Measurements from ENCODE around the gene TNFRSF9. TPM values are rescaled to one million over a fixed set of nuclear protein-coding genes. Genes with fewer than 3 reads are reported as not detected.
"Not testable (repeated sequence)": the region's sequence is repeated elsewhere in the genome, so short reads cannot be mapped to it uniquely, and the experiment has no call there.

TNFRSF9 gene
- total RNA-seq, 1 donor from 2014 or later: 2.0 TPM

GRCh38 chr1:7921796-7922195 is 18.8 kb downstream of the TNFRSF9 start:
- TF ChIP-seq CTCF (IDR thresholded peaks at IDR 0.05; ENCODE audit: unreplicated experiment): no peak
- no peaks in the 10 kb centered on the region for H3K9me3 Mint-ChIP-seq
- no peaks in the 10 kb centered on the region for H3K36me3 Mint-ChIP-seq
- H3K27ac Mint-ChIP-seq: no peak overlapping the region
- H3K4me3 Mint-ChIP-seq: no peak overlapping the region
- no peak for DNase-seq (ENCODE audit: low spot score in 2 of 2, unreplicated experiment in 2 of 2)
- H3K27me3 Mint-ChIP-seq (ENCODE audit: low read depth): peaks cover 6% of the 10 kb centered on the region
- no peaks in the 10 kb centered on the region for H3K4me1 Mint-ChIP-seq

- Mint-ChIP-seq H3K36me3 (no peaks in the 10 kb centered on the region), H3K4me1 (no peaks in the 10 kb centered on the region), H3K27me3 (ENCODE audit: low read depth) (peaks cover 1% of the 10 kb centered on the region), H3K27ac (no peak overlapping the region), H3K9me3 (no peaks in the 10 kb centered on the region), H3K4me3 (no peak overlapping the region)
- no peak for TF ChIP-seq CTCF (IDR thresholded peaks at IDR 0.05; ENCODE audit: unreplicated experiment)
- no peak for DNase-seq (ENCODE audit: low spot score in 2 of 2, unreplicated experiment in 2 of 2)
Observed at GRCh38 chr1:7919880-7920279, 20.8 kb downstream of the TNFRSF9 start.

DNA sequence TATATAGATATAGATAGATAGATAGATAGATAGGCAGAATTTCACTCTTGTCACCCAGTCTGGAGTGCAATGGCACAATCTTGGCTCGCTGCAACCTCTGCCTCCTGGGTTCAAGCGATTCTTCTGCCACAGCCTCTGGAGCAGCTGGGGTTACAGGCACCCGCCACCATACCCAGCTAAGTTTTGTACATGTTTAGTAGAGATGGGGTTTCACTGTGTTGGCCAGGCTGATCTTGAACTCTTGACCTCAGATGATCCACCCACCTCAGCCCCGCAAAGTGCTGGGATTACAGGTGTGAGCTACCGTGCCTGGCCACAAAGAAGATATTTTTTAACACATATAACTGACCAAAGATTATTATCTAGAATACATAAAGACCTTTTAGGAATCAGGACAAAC is 22.7 kb downstream of the TNFRSF9 start:
- H3K4me1 Mint-ChIP-seq; H3K4me3 Mint-ChIP-seq; DNase-seq (ENCODE audit: low spot score in 2 of 2, unreplicated experiment in 2 of 2); H3K27ac Mint-ChIP-seq; H3K36me3 Mint-ChIP-seq; H3K9me3 Mint-ChIP-seq: not testable (repeated sequence)
- peaks cover 13% of the 10 kb centered on the region for H3K27me3 Mint-ChIP-seq (ENCODE audit: low read depth)

GRCh38 chr1:7916501-7916830 is 24.2 kb downstream of the TNFRSF9 start:
- Mint-ChIP-seq H3K27me3 (ENCODE audit: low read depth) (peaks cover 17% of the 10 kb centered on the region), H3K9me3 (no peaks in the 10 kb centered on the region), H3K36me3 (no peaks in the 10 kb centered on the region), H3K4me3 (no peak overlapping the region), H3K27ac (no peak overlapping the region), H3K4me1 (peaks cover 4% of the 10 kb centered on the region)
- no peak for DNase-seq (ENCODE audit: low spot score in 2 of 2, unreplicated experiment in 2 of 2)
- no peak for TF ChIP-seq CTCF (IDR thresholded peaks at IDR 0.05; ENCODE audit: unreplicated experiment)

DNA sequence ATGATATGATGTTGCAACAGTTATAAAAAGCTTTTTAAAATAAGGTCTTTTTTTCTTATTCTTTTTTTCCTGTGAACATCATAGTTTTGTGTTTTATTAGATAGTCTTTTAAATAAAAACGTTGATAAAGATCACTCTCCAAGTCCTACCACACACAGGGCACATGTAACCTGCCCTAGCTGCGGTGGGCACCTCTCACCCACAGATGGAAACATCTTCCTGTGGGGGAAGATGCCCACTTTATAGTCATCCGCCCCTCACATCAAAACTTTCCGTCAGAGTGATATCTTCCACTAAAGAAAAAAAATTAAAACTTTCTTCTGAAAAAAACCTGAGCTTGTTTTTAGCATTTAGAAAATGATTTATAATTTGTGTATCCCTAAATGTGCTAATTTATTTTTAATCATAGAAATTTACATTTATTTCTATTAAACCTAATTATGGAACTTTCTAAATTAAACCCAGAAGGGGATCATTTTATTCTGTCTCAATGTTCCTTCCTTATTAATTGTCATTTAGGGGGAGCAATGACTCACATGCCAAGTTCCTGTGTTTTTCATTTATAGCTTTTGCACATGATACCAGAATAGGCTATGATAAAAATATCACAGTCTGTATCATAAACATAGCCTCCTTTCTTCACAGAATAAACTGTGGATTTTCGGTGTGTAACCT is 24.7 kb downstream of the TNFRSF9 start:
- DNase-seq (ENCODE audit: low spot score in 2 of 2, unreplicated experiment in 2 of 2): no peak
- Mint-ChIP-seq H3K4me1 (peaks cover 4% of the 10 kb centered on the region), H3K4me3 (no peak overlapping the region), H3K9me3 (no peaks in the 10 kb centered on the region), H3K27me3 (ENCODE audit: low read depth) (peaks cover 17% of the 10 kb centered on the region), H3K36me3 (no peaks in the 10 kb centered on the region), H3K27ac (no peak overlapping the region)
- no peak for TF ChIP-seq CTCF (IDR thresholded peaks at IDR 0.05; ENCODE audit: unreplicated experiment)

- TF ChIP-seq CTCF (IDR thresholded peaks at IDR 0.05; ENCODE audit: unreplicated experiment): no peak
- no peak overlapping the region for H3K27ac Mint-ChIP-seq
- H3K4me1 Mint-ChIP-seq: peaks cover 4% of the 10 kb centered on the region
- no peaks in the 10 kb centered on the region for H3K9me3 Mint-ChIP-seq
- H3K4me3 Mint-ChIP-seq: peak overlapping the region; percentile 15
- H3K27me3 Mint-ChIP-seq (ENCODE audit: low read depth): peaks cover 17% of the 10 kb centered on the region
- no peak for DNase-seq (ENCODE audit: low spot score in 2 of 2, unreplicated experiment in 2 of 2)
- no peaks in the 10 kb centered on the region for H3K36me3 Mint-ChIP-seq
Observed at GRCh38 chr1:7912743-7913557, 27.7 kb downstream of the TNFRSF9 start.

All from mesothelial cell of epicardium (in vitro differentiated cells).